Kidney epithelial cell (primary cell): ENCODE measurements around the gene SEMA6C. TPM values are rescaled to one million over a fixed set of nuclear protein-coding genes. Genes with fewer than 3 reads are reported as not detected.

Source experiments
- DNase-seq: peaks from one replicate; pipeline ENCODE4 v3.0.0-alpha.2; 2010; ENCODE audit warnings: low read depth
- H3K27me3 ChIP-seq: 2 replicates; pipeline ENCODE4 v1.6.0; 2011; ENCODE audit warnings: low read length; ENCODE audit not compliant: control insufficient read depth, insufficient read depth
- H3K36me3 ChIP-seq: 2 replicates; pipeline ENCODE4 v1.5.1; 2011; ENCODE audit warnings: low read length; ENCODE audit not compliant: control insufficient read depth, insufficient read depth
- H3K4me3 ChIP-seq: 2 replicates; pipeline ENCODE4 v1.5.1; 2011; ENCODE audit warnings: low read depth, mild to moderate bottlenecking, control low read depth, low read length
- total RNA-seq: library from RNA; depleted of rRNA; stranded (reverse); fragments of >200 nt; gene quantifications from 2 replicates; pipeline ENCODE4 v1.2.3, GENCODE V29; 2015
- TF ChIP-seq, protein P1 (sequence below): IDR thresholded peaks from 2 replicates; pipeline ENCODE4 v1.5.1; 2011; ENCODE audit warnings: mild to moderate bottlenecking, moderate library complexity, low read length, control low read depth, inconsistent platforms; ENCODE audit not compliant: insufficient read depth, poor library complexity, severe bottlenecking

SEMA6C gene
- total RNA-seq, 1 donor from 2014 or later: 6.9 TPM

DNA sequence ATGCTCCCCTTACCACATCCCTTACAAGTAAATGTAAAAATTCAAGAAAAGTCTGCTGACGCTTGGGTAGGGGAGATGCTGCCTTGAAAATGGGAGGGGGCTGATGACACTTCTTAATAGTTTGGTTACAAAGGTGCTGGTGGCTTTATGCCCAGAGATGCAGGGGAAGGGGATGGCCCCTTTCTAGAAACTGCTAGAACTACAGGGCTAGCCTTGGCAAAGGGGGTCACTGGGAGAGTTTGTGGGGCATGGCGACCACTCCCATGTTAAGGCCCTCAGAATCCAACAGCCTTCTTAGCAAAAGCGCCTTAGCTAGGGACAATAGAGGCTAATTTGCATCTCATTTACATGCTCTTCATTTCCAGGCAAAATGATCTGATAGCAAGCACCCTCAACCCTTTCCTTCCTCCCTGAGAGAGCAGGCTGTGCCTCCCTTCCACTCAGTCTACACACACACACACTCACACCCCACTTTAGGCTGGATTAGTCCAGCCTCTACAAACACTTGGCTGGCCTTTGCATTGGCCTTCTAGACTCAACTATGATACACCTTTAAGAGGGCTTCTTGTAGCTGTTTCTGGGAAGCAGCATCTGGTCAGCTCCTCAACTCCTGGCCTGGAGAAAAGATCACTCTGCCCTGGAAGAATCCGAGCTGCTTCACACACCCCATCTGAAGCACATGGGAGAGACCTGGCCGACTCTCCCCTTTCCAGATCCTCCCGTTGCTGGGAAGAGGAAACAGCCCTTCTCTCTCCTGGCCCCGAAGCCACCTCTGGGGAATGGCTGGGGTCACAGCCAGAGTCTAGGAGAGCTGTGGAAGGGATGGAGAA is 1.7 kb downstream of the SEMA6C start:
- TF ChIP-seq, protein P1, sequence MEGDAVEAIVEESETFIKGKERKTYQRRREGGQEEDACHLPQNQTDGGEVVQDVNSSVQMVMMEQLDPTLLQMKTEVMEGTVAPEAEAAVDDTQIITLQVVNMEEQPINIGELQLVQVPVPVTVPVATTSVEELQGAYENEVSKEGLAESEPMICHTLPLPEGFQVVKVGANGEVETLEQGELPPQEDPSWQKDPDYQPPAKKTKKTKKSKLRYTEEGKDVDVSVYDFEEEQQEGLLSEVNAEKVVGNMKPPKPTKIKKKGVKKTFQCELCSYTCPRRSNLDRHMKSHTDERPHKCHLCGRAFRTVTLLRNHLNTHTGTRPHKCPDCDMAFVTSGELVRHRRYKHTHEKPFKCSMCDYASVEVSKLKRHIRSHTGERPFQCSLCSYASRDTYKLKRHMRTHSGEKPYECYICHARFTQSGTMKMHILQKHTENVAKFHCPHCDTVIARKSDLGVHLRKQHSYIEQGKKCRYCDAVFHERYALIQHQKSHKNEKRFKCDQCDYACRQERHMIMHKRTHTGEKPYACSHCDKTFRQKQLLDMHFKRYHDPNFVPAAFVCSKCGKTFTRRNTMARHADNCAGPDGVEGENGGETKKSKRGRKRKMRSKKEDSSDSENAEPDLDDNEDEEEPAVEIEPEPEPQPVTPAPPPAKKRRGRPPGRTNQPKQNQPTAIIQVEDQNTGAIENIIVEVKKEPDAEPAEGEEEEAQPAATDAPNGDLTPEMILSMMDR: no peak
- Histone ChIP-seq H3K27me3 (peaks cover 3% of the 10 kb centered on the region), H3K4me3 (no peak overlapping the region), H3K36me3 (no peaks in the 10 kb centered on the region)
- no peak for DNase-seq

DNA sequence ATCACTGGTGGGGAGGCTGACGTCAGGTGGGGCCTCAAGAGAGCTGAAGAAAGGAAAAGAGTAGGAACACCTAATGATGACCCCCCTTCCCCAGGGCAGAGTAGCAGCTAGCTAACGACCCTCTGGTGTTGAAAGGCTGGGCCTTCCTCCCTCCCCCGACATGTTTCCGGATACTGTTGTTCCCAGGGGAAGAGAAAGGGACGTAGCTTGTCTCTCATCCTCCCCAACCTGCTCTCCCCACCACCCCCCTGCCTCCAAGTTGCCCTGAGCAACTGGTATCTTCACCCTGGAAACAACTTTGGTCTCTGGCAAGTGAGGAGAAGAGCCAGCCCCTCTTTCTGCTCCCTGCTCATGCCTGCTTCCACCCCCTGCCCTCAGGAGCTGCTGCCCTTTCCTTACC is 2.4 kb downstream of the SEMA6C start:
- Histone ChIP-seq H3K4me3 (no peak overlapping the region), H3K27me3 (peaks cover 3% of the 10 kb centered on the region), H3K36me3 (no peaks in the 10 kb centered on the region)
- TF ChIP-seq, protein P1: no peak
- no peak for DNase-seq

- Histone ChIP-seq H3K4me3 (no peak overlapping the region), H3K27me3 (peaks cover 3% of the 10 kb centered on the region), H3K36me3 (no peaks in the 10 kb centered on the region)
- DNase-seq: no peak
- TF ChIP-seq, protein P1: no peak
Measured at GRCh38 chr1:151143057-151143435, 3.4 kb downstream of the SEMA6C start.

GRCh38 chr1:151142411-151143056 is 3.9 kb downstream of the SEMA6C start:
- H3K36me3 ChIP-seq: no peaks in the 10 kb centered on the region
- peaks cover 3% of the 10 kb centered on the region for H3K27me3 ChIP-seq
- no peak for DNase-seq
- no peak overlapping the region for H3K4me3 ChIP-seq
- TF ChIP-seq, protein P1: no peak

- Histone ChIP-seq H3K27me3 (peaks cover 5% of the 10 kb centered on the region), H3K36me3 (no peaks in the 10 kb centered on the region), H3K4me3 (no peak overlapping the region)
- TF ChIP-seq, protein P1: no peak
- DNase-seq: no peak
Measured at GRCh38 chr1:151137789-151138188, 8.6 kb downstream of the SEMA6C start.
